ENCODE data around the gene TIMELESS. TPM values are rescaled to one million over a fixed set of nuclear protein-coding genes. Genes with fewer than 3 reads are reported as not detected.
A peak's percentile ranks its signal among the peaks of the same experiment; 100 is the strongest.

TIMELESS gene
- total RNA-seq, 4 donors from 2014 or later = 2.9 to 6.5 (median 3.7) TPM

- DNase-seq (ENCODE audit: low spot score in 2 of 2) = no peak
- TF ChIP-seq POLR2A (IDR thresholded peaks at IDR 0.05) (no peak), CTCF (IDR thresholded peaks at IDR 0.05) (no peak)
- no peak overlapping the region for H3K4me3 ChIP-seq (ENCODE audit: low read depth, poor library complexity, severe bottlenecking)
- intact Hi-C loops (cut with DNase I; ENCODE audit: low total_unique reads) = no loop called here
Observed at GRCh38 chr12:56398324-56398723, 50.9 kb downstream of the TIMELESS start.

- intact Hi-C loops (cut with DNase I; ENCODE audit: low total_unique reads) = no loop called here
- WGBS, 2 donors = 97% methylated on average over 2 of the region's 2 CpGs
- H3K4me3 ChIP-seq (ENCODE audit: low read depth, poor library complexity, severe bottlenecking) = no peak overlapping the region
- no peak for DNase-seq (ENCODE audit: low spot score in 2 of 2)
- TF ChIP-seq POLR2A (IDR thresholded peaks at IDR 0.05) (no peak), CTCF (IDR thresholded peaks at IDR 0.05) (no peak)
Observed at GRCh38 chr12:56392331-56392730, 56.9 kb downstream of the TIMELESS start.

GRCh38 chr12:56391721-56392120, 57.5 kb downstream of the TIMELESS start:
- WGBS, 2 donors = 96 to 100% methylated on average over 1 of the region's 1 CpG
- DNase-seq (ENCODE audit: low spot score in 2 of 2) = no peak
- no peak overlapping the region for H3K4me3 ChIP-seq (ENCODE audit: low read depth, poor library complexity, severe bottlenecking)
- no peak for TF ChIP-seq CTCF (IDR thresholded peaks at IDR 0.05)
- no peak for TF ChIP-seq POLR2A (IDR thresholded peaks at IDR 0.05)
- intact Hi-C loops (cut with DNase I; ENCODE audit: low total_unique reads) = no loop called here

DNA sequence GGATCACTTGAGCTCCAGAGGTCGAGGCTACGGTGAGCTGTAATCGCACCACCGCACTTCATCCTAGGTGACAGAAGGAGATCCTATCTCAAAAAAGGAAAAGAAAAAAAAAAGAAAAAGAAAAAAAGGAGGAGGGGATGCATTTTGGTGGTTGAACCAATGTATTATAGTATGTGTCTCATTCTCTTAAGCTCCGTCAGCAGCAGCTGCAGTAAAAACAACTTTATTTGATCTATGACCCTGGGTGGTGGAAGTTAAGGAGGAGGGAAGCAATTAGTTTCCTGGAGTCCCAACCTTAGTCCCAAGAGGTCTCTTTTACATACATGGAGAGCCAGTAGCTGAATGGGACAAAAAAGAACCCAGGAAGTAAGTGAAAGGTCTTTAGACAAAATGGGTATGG, 59.8 kb downstream of the TIMELESS start:
- H3K4me3 ChIP-seq (ENCODE audit: low read depth, poor library complexity, severe bottlenecking) = no peak overlapping the region
- intact Hi-C loops (cut with DNase I; ENCODE audit: low total_unique reads) = no loop called here
- no peak for TF ChIP-seq POLR2A (IDR thresholded peaks at IDR 0.05)
- TF ChIP-seq CTCF (IDR thresholded peaks at IDR 0.05) = no peak
- DNase-seq (ENCODE audit: low spot score in 2 of 2) = peak in 1 of 2 donors; percentile 5
- WGBS, 2 donors = 77 to 79% methylated on average over 5 of the region's 5 CpGs

- intact Hi-C loops (cut with DNase I; ENCODE audit: low total_unique reads) = no loop called here
- 53 to 54% methylated on average over 7 of the region's 7 CpGs for WGBS, 2 donors
- no peak overlapping the region for H3K4me3 ChIP-seq (ENCODE audit: low read depth, poor library complexity, severe bottlenecking)
- no peak for TF ChIP-seq POLR2A (IDR thresholded peaks at IDR 0.05)
- TF ChIP-seq CTCF (IDR thresholded peaks at IDR 0.05) = no peak
- peak in 1 of 2 donors; percentile 28 for DNase-seq (ENCODE audit: low spot score in 2 of 2)
Observed at GRCh38 chr12:56387152-56387736, 62.0 kb downstream of the TIMELESS start.

GRCh38 chr12:56385873-56386272, 63.4 kb downstream of the TIMELESS start:
- WGBS, 2 donors = 94 to 100% methylated on average over 1 of the region's 1 CpG
- no peak for DNase-seq (ENCODE audit: low spot score in 2 of 2)
- no peak for TF ChIP-seq POLR2A (IDR thresholded peaks at IDR 0.05)
- TF ChIP-seq CTCF (IDR thresholded peaks at IDR 0.05) = no peak
- intact Hi-C loops (cut with DNase I; ENCODE audit: low total_unique reads) = no loop called here
- H3K4me3 ChIP-seq (ENCODE audit: low read depth, poor library complexity, severe bottlenecking) = no peak overlapping the region
